Measurements from ENCODE around the gene DLAT. TPM values are rescaled to one million over a fixed set of nuclear protein-coding genes. Genes with fewer than 3 reads are reported as not detected.
"Not testable (repeated sequence)": the region's sequence is repeated elsewhere in the genome, so short reads cannot be mapped to it uniquely, and the experiment has no call there.

DLAT gene
- total RNA-seq, 1 donor from 2014 or later, result 35.6 TPM

DNA sequence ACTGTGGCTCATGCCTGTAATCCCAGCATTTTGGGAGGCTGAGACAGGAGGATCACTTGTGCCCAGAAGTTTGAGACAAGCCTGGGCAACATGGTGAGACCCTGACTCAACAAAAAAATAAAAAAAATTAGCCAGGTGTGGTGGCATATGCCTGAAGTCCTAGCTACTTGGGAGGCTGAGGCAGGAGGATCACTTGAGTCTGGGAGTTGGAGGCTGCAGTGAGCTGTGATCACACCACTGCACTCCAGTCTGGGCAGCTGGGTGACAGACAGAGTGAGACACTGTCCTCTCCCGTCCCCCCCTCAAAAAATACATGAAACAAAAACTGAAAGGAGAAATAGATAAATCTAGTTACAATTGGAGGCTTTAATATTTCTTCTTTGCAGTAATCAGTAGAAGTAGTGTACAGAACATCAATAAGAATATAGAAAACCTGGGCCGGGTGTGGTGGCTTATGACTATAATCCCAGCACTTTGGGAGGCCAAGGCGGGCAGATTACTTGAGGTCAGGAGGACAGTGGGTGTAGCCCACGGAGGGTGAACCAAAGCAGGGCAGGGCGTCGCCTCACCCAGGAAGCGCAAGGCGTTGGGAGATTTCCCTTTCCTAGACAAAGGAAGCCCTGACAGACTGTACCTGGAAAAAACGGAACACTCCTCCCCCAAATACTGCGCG is 19.6 kb upstream of the DLAT start:
- DNase-seq (ENCODE audit: low spot score), result no peak

DNA sequence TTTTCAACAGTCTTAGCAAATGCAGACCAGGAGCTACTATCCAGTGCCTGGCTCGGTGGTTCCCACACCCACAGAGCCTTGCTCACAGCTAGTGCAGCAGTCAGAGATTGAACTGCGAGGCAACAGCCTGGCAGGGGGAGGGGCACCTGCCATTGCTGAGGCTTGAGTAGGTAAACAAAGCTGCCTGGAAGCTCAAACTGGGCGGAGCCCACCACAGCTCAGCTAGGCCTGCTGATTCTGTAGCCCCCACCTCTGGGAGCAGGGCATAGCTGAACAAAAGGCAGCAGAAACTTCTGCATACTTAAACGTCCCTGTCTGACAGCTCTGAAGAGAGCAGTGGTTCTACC is 19.1 kb upstream of the DLAT start:
- not testable (repeated sequence) for DNase-seq (ENCODE audit: low spot score)

DNA sequence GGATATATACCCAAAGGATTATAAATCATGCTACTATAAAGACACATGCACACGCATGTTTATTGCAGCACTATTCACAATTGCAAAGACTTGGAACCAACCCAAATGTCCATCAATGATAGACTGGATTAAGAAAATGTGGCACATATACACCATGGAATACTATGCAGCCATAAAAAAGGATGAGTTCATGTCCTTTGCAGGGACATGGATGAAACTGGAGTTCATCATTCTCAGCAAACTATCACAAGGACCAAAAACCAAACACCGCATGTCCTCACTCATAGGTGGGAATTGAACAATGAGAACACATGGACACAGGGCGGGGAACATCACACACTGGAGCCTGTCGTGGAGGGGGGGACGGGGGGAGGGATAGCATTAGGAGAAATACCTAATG is 13.8 kb upstream of the DLAT start:
- not testable (repeated sequence) for DNase-seq (ENCODE audit: low spot score)

DNA sequence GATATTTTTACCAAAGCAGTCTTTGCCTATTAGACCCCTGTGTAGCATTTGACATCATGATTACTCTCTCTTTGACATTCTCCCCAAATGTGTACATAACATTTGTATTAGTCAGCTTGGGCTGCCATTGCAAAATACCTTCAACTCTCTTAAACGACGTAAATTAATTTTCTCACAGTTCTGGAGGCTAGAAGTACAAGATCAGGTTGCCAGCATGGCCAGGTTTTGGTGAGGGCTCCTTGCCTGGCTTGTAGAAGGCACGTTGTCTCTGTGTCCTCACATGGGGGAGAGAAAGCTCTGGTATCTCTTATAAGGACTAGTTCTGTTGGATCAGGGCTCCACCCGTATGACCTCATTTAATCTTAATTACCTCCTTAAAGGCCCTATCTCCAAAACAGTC is 12.3 kb upstream of the DLAT start:
- DNase-seq (ENCODE audit: low spot score), result no peak

DNA sequence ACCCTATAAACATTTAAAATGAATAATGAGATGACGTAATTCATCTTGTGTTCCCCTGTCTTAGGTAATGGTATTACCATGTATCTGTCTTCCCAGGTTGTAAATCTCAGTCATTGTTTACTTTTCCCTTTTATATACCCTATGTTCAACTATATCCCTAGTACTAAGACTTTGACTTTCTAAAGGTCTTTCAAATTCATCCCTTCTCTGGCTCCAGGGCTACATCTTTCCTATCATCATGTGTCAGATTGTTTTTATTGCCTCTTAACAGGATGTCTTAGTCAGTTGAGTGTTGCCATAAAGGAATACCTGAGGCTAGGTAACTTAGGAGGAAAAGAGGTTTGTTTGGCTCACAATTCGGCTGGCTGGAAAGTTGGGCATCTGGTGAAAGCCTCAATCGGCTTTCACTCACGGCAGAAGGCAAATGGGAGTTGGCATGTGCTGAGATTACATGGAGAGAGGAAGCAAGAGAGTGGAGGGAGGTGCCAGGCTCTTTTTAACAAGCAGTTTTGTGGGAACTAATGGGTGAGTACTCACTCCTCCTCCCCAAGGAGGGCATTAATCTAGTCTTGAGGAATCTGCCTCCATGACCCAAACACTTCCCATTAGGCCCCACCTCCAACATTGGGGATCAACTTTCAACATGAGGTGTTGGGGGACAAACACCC is 11.6 kb upstream of the DLAT start:
- no peak for DNase-seq (ENCODE audit: low spot score)

DNA sequence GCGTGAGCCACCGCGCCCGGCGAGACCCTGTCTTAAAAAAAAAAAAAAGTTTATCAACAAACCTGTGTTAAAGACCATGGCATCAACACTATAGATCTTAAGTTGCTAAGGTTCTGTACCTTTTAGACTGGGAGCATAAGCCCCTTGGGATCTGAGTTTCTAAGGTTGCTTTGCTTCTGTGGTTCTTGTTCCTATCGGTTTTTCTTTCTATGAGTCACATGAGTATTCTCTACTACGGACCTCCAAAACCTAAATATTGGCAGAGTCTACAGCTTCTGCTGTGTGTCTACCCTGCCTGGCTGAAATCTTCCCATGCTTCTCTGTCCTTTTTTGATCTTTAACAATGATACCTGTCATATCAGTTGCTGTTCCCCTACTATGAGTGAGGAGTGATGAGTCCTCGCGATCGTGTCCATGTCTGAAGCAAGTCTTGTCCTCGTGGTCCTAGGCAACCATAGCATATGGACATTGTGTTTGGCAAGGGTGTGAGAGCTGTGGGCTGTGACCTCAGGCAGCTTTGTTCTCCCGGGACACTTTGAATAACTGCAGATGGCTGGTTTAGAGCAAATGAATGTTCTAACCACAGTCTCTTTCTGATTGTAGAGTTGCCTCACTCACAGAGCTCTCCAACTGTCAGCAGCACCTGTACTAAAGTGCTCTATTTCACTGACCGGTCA is 9.0 kb upstream of the DLAT start:
- DNase-seq (ENCODE audit: low spot score), result no peak

DNA sequence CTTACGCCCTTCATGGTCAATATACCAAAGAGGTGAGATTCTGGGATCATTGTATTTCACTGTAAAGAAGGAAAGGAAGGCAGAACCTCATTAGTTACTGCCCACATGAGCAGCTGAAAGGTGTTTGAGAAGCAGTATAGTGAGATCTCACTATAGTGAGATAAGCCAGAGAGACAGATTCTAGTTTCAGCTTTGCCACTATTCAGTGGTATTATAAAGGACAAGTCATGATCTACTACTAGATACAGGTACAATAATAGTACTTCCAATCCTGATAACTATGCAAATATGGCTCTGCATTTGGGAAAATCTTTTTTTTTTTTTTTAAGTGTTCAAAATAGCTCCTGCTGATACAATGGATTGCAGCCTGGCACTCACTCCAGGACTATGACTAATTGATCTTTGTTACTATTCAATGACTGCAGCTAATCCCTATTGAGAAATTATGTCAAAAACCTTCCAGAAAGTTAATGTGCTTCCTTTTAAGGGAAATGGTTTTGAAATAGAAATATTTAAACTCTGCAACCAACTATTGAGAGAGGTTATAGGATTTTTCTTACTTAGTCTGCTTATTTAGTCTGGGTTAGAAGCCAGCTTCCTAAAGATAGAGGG is 8.3 kb upstream of the DLAT start:
- no peak for DNase-seq (ENCODE audit: low spot score)

DNA sequence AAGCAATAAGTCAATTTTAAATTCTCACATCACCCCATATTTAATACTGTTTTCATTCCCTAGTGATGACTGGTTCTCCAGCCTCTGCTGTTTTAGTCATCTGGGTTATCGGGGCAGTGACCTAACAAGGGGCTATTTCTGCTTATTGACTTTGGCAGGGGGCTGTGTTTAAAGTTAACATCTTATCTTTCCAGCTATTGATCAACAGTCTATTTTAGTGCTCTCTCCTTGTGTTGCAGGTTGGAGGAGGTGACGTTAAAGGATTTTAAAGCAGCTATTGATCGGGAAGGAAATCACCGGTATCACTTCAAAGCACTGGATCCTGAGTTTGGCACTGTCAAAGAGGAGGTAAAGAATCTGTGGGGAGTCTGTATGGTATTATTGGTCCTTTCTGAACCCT is 7.7 kb upstream of the DLAT start:
- DNase-seq (ENCODE audit: low spot score), result no peak

DNA sequence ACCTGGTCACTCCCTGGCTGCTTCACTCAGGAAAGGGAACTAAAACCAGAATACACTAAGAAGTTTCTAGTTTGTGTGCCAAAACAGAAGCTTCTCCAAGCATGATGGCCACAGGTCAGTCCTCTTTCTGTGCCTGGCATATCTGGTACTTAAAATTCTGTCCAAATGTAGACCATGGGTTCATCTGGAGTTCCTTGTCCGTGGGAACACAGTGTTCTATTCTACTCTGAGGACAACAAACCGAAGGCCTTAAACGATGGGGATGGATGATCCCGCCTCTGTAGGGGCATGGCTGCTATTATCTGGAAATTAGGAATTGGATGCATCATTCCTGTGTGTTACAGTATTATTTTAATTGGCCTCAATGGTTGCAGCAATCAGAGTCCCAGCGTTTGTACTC is 6.1 kb upstream of the DLAT start:
- DNase-seq (ENCODE audit: low spot score), result no peak

DNA sequence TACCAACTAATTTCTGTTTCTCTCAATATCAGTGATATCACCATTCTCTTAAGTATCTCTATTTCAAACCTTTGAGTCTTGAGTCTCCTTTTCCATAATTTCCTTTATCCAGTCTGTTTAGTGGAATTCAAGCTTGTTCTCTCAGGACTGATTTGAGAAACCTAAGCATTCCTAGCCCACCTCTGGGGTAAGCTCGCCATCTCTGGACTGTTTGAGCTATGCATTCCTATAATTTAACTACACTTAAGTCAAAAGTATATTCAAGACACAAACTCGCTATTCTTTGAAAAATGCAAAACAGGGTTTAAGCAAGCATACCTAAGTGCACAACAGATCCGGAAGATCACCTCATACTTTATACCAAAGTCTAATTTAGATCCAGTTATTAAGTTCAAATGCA is 2.1 kb upstream of the DLAT start:
- DNase-seq (ENCODE audit: low spot score), result no peak

DNA sequence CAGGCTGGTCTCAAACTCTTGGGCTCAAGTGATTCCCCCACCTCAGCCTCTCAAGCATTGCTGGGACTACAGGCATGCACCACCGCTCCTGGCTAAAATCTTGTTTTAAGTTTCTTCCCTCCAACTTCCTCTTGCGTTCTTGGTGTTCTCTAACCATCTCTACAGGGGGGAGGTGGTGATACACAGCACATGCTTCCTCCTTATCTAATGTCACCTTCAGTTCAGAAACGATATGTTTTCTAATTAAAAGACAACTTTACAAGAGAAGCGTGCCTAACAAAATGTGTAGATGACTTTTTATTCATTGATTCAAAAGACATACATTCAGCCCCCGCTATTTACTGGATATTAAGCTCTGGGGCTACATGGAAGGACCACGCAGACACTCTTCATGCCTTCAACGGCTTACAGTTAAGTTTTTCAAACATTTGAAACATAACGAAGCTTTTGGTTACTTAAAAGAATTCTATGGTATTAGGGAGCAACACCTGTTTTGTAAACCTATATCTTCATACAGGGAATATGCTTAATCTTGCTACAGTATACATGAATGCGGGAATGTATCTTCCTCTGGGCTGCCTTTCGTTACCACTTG is 933 bp upstream of the DLAT start:
- DNase-seq (ENCODE audit: low spot score), result no peak

DNA sequence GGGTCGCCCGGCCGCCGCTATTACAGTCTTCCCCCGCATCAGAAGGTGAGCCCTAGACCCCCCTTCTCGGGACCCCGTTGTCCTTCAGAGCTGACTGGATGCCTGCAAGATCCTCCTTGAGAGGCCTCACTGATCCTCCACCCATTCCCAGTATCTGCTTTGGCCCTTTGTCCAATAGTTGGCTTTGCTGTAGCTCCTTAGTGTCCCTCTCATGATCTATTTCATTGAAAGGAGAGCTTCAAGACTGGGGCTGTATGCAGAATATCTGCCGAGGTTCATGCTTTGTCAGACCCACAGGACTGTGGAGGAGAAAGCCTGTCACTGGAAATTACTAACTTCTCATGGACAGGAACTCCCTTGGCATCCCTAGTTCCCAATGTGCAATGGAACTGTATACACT is 499 bp downstream of the DLAT start:
- DNase-seq (ENCODE audit: low spot score), result no peak

DNA sequence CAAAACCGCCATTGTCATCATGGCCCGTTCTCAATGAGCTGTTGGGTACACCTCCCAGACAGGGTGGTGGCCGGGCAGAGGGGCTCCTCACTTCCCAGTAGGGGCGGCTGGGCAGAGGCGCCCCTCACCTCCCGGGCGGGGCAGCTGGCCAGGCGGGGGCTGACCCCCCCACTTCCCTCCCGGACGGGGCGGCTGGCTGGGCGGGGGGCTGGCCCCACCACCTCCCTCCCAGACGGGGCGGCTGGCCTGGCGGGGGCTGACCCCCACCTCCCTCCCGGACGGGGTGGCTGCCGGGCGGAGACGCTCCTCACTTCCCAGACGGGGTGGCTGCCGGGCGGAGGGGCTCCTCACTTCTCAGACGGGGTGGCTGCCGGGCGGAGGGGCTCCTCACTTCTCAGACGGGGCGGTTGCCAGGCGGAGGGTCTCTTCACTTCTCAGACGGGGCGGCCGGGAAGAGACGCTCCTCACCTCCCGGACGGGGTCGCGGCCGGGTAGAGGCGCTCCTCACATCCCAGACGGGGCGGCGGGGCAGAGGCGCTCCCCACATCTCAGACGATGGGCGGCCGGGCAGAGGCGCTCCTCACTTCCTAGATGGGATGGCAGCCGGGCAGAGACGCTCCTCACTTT is 1.7 kb downstream of the DLAT start:
- not testable (repeated sequence) for DNase-seq (ENCODE audit: low spot score)

DNA sequence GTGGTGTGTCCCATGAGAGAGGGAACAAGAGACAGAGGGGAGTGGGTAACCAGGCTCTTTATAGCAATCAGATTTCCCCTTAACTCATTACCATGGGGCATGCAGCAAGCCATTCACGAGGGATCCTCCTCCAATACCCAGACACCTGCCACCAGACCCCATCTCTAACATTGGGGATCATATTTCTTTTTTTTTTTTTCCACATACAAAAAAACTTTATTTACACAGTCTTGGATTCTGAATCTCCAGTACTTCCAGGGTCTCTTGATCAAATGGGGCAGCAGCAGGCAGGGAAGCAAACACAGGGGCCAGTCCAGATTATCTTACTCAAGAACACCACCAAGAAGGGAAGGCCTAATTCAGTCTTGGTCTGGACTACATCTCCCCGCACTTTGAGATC is 4.3 kb downstream of the DLAT start:
- no peak for DNase-seq (ENCODE audit: low spot score)

DNA sequence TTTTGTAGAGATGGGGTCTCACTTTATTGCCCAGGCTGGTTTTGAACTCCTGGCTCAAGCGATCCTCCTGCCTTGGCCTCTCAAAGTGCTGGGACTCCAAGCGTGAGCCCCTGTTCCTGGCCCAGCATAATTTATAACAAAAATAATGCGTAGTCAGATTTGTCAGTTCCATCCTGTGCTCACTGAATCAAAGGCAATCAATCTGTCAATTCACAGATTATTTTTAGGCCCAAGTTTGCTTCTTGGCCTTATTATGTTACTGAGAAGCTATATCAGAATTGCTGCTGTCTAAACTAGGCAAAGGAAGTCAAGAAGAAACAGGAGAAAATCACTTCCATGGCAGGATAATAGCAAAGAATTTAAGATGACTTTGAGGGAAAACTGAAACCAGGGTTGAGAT is 8.7 kb downstream of the DLAT start:
- no peak for DNase-seq (ENCODE audit: low spot score)

DNA sequence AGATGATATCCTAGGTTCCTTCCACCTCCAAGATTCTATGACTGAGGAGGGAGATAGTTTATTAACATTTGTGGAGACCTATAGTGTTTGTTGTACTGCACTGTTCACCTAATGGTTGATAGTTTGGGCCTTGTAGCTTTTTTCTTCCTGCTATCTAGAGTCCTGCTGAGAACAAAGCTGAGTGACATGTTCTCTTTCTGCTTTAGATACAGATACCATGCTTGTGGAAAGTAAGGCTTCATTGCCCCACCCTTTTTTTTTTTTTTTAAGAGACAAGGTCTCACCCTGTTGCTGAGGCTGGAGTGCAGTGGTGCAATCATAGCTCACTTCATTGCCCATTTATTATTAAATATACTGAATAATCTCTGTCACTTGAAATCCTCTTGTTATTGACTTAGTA is 12.3 kb downstream of the DLAT start:
- DNase-seq (ENCODE audit: low spot score), result no peak

DNA sequence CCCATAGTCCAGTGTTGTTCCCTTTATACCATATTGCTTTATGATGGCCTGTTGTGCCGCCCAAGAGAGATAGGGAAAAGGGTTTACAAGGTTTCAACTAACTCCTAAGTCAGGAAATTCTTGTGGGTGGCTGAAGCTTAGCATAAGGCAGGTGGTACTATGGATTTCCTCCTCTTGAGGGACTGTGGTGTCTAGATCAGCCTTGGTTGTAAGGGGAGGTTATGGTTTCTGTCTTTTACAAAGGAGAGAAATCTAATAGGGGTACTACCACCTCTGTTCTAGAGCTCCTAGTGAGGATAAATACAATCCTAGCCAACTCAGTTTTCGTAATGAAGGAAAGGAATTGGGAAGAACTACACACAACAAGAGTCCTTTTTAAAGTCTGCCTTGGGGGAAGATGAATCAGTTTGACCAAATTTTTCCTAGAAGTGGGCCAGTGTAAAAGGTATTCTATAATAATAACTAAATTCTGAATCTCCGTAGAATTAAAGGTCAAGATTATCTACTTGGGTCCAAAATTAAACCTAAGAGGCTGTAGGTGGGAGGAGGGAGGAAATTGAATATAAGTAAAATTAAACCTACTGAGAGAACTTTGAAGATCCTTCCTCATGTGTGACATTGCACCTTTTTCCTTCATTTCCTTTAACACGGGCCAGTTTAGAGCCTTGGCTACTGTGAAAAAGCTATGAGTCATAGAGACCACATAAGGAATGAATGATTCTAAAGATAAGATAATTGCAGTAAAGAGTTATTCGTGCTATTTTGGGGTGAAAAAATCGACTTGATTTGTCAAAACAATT is 17.2 kb downstream of the DLAT start:
- no peak for DNase-seq (ENCODE audit: low spot score)

DNA sequence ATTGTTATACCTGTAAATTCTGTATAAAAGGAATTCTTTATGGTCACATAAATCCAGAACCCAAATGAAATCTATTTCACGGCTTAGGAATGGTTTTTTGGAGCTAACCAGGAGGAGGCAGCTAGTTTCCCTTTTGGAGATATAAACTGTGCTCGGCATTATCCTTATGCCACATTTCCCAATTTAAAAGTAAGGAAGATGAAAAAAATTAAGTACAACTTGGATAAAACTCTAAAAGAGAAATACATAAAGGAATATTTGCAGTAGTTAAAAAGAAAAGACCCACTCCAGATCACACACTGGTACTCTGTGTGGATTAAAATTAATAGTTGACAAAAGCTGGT is 17.7 kb downstream of the DLAT start:
- DNase-seq (ENCODE audit: low spot score), result no peak

DNA sequence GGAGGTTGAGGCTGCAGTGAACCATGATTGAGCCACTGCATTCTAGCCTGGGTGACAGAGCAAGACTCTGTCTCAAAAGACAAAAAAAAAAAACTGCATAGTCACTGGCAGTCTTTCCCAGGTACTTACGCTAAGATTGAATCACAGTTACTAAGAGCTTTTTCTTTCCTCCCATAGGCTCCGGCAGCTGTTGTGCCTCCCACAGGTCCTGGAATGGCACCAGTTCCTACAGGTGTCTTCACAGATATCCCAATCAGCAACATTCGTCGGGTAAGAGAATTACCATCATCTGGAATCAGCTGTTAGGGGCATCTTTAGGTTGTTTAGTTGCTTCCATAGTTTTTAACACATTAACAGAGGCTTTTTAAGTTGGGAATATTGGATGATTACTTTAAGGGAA is 19.8 kb downstream of the DLAT start:
- no peak for DNase-seq (ENCODE audit: low spot score)

DNA sequence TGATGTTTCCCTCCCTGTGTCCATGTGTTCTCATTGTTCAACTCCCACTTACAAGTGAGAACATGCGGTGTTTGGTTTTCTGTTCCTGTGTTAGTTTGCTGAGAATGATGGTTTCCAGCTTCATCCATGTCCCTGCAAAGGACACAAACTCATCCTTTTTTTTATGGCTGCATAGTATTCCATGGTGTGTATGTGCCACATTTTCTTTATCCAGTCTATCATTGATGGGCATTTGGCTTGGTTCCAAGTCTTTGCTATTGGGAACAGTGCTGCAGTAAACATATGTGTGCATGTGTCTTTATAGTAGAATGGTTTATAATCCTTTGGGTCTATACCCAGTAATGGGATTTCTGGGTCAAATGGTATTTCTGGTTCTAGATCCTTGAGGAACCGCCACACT is 21.4 kb downstream of the DLAT start:
- not testable (repeated sequence) for DNase-seq (ENCODE audit: low spot score)

DNA sequence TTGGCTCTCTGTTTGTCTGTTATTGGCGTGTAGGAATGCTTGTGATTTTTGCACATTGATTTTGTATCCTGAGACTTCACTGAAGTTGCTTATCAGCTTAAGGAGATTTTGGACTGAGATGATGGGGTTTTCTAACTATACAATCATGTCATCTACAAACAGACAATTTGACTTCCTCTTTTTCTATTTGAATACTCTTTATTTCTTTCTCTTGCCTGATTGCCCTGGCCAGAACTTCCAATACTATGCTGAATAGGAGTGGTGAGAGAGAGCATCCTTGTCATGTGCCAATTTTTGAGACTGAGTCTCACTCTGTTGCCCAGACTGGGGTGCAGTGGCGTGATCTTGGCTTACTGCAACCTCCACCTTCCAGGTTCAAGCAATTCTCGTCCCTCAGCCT is 23.0 kb downstream of the DLAT start:
- DNase-seq (ENCODE audit: low spot score), result not testable (repeated sequence)

Measured in ureter (tissue), 1 donor.